HG02678 (cell line): ENCODE measurements around the gene SOX6.

Experiments
- ATAC-seq: cut with Tn5 transposase; IDR thresholded peaks from one replicate; pipeline ENCODE4 v1.9.1; 2021; ENCODE audit warnings: mild to moderate bottlenecking, moderate library complexity; ENCODE audit not compliant: unreplicated experiment

SOX6 gene

GRCh38 chr11:16321148-16321547, 35.2 kb downstream of the SOX6 start:
- ATAC-seq, result no peak

GRCh38 chr11:16318320-16318719, 38.0 kb downstream of the SOX6 start:
- ATAC-seq, result no peak

- ATAC-seq, result no peak
These were observed 38.6 kb downstream of the SOX6 start for GRCh38 chr11:16317712-16318111.

GRCh38 chr11:16313846-16314245, 42.5 kb downstream of the SOX6 start:
- ATAC-seq, result no peak

- no peak for ATAC-seq
These were observed 44.0 kb downstream of the SOX6 start for GRCh38 chr11:16312233-16312765.

- ATAC-seq, result no peak
These were observed 44.5 kb downstream of the SOX6 start for GRCh38 chr11:16311831-16312230.

GRCh38 chr11:16310943-16311342, 45.4 kb downstream of the SOX6 start:
- ATAC-seq, result no peak

GRCh38 chr11:16309226-16309625, 47.1 kb downstream of the SOX6 start:
- ATAC-seq, result no peak

- ATAC-seq, result no peak
These were observed 54.9 kb downstream of the SOX6 start for GRCh38 chr11:16301462-16301861.

GRCh38 chr11:16299884-16300782, 56.2 kb downstream of the SOX6 start:
- no peak for ATAC-seq

GRCh38 chr11:16299390-16299789, 57.0 kb downstream of the SOX6 start:
- ATAC-seq, result no peak

GRCh38 chr11:16297332-16297731, 59.0 kb downstream of the SOX6 start:
- no peak for ATAC-seq

- ATAC-seq, result no peak
These were observed 60.1 kb downstream of the SOX6 start for GRCh38 chr11:16296273-16296672.

GRCh38 chr11:16295592-16295991, 60.8 kb downstream of the SOX6 start:
- no peak for ATAC-seq

GRCh38 chr11:16293204-16293681, 63.1 kb downstream of the SOX6 start:
- ATAC-seq, result no peak

- ATAC-seq, result no peak
These were observed 64.0 kb downstream of the SOX6 start for GRCh38 chr11:16292167-16292859.

GRCh38 chr11:16291729-16292128, 64.6 kb downstream of the SOX6 start:
- ATAC-seq, result no peak

GRCh38 chr11:16289541-16289940, 66.8 kb downstream of the SOX6 start:
- no peak for ATAC-seq

- ATAC-seq, result no peak
These were observed 68.6 kb downstream of the SOX6 start for GRCh38 chr11:16287630-16288280.

GRCh38 chr11:16286095-16286494, 70.3 kb downstream of the SOX6 start:
- no peak for ATAC-seq

GRCh38 chr11:16280256-16280682, 76.1 kb downstream of the SOX6 start:
- no peak for ATAC-seq
